Epithelial cell of esophagus (primary cell): ENCODE measurements around the gene FAM124B.
"Not testable (repeated sequence)": the region's sequence is repeated elsewhere in the genome, so short reads cannot be mapped to it uniquely, and the experiment has no call there.

Experiments
- DNase-seq: peaks from one replicate; pipeline ENCODE4 v3.0.0; 2010; ENCODE audit warnings: low read depth
- H3K4me3 ChIP-seq: 2 replicates; pipeline ENCODE4 v1.5.1; 2011; ENCODE audit warnings: mild to moderate bottlenecking, low read length, control low read depth
- CTCF ChIP-seq: IDR thresholded peaks from 2 replicates; pipeline ENCODE4 v1.5.1; 2011; ENCODE audit warnings: low read depth, mild to moderate bottlenecking, low read length, control low read depth, inconsistent platforms; ENCODE audit not compliant: insufficient read depth; ENCODE audit errors: missing control alignments

Gene FAM124B

GRCh38 chr2:224395620-224396390 lies 6.1 kb downstream of the FAM124B start:
- no peak for DNase-seq
- no peak overlapping the region for H3K4me3 ChIP-seq
- TF ChIP-seq CTCF: no peak

GRCh38 chr2:224393157-224393872 lies 8.6 kb downstream of the FAM124B start:
- no peak for DNase-seq
- no peak for TF ChIP-seq CTCF
- H3K4me3 ChIP-seq: no peak overlapping the region

- no peak for DNase-seq
- no peak for TF ChIP-seq CTCF
Observed at GRCh38 chr2:224392545-224392944, 9.4 kb downstream of the FAM124B start.

GRCh38 chr2:224389317-224389716 lies 12.6 kb downstream of the FAM124B start:
- DNase-seq: no peak
- no peak overlapping the region for H3K4me3 ChIP-seq
- TF ChIP-seq CTCF: no peak

More at GRCh38 chr2:224392545-224392944, 9.4 kb downstream of the FAM124B start:
- H3K4me3 ChIP-seq: no peak overlapping the region

- no peak for DNase-seq
- no peak for TF ChIP-seq CTCF
- H3K4me3 ChIP-seq: no peak overlapping the region
Observed at GRCh38 chr2:224386876-224387275, 15.0 kb downstream of the FAM124B start.

- no peak overlapping the region for H3K4me3 ChIP-seq
- no peak for DNase-seq
- no peak for TF ChIP-seq CTCF
Observed at GRCh38 chr2:224382973-224383555, 18.8 kb downstream of the FAM124B start.

GRCh38 chr2:224382280-224382647 lies 19.6 kb downstream of the FAM124B start:
- not testable (repeated sequence) for DNase-seq, H3K4me3 ChIP-seq
